ENCODE data around the gene ZGPAT. TPM values are rescaled to one million over a fixed set of nuclear protein-coding genes. Genes with fewer than 3 reads are reported as not detected.

ZGPAT gene
- polyA plus RNA-seq, 12 donors = 10.3 to 44.2 (median 12.0) TPM; not detected in 1

DNA sequence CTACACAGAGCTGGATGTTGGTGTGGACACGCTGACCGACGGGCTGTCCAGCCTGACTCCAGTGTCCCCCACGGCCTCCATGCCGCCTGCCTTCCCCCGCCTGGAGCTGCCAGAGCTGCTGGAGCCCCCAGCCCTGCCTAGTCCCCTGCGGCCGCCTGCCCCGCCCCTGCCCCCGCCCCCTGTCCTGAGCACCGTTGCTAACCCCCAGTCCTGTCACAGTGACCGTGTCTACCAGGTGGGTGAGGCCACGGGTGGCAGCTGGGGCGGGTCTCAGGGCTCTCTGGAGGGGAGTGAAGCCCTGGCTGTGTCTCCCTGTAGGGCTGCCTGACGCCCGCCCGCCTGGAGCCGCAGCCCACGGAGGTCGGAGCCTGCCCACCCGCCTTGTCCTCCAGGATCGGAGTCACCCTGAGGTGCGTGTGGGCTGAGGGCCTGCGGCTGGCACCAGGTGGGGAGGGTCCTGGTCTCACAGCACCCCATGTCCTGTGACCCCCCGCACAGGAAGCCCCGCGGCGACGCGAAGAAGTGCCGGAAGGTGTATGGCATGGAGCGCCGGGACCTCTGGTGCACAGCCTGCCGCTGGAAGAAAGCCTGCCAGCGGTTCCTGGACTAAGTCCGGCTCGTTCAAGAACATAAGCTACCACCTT lies 34.7 kb downstream of the ZGPAT start:
- DNase-seq = no peak

GRCh38 chr20:63743210-63743970 lies 35.6 kb downstream of the ZGPAT start:
- no peak for DNase-seq

DNA sequence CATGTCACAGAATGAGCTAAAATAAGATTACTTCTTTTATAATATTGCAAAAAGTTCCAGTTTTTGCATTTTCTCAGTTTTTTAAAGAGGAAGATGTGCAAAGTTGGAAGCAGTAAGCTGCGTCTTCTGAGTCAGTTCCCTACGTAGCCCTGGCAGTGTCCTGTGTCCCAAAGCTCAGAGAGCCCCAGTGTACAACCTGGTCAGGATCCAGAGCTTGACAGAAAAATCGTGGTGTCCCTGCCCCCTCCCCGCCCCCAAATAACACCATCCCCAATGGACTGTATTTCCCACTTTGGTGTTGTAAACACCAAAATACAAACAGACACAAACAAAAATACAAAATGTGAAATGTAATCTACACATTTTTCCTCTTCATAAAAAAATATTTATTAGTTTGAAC lies 36.3 kb downstream of the ZGPAT start:
- DNase-seq = no peak

GRCh38 chr20:63744574-63745423 lies 37.0 kb downstream of the ZGPAT start:
- DNase-seq = no peak

- DNase-seq = no peak
Observed at GRCh38 chr20:63745424-63745805, 37.6 kb downstream of the ZGPAT start.

DNA sequence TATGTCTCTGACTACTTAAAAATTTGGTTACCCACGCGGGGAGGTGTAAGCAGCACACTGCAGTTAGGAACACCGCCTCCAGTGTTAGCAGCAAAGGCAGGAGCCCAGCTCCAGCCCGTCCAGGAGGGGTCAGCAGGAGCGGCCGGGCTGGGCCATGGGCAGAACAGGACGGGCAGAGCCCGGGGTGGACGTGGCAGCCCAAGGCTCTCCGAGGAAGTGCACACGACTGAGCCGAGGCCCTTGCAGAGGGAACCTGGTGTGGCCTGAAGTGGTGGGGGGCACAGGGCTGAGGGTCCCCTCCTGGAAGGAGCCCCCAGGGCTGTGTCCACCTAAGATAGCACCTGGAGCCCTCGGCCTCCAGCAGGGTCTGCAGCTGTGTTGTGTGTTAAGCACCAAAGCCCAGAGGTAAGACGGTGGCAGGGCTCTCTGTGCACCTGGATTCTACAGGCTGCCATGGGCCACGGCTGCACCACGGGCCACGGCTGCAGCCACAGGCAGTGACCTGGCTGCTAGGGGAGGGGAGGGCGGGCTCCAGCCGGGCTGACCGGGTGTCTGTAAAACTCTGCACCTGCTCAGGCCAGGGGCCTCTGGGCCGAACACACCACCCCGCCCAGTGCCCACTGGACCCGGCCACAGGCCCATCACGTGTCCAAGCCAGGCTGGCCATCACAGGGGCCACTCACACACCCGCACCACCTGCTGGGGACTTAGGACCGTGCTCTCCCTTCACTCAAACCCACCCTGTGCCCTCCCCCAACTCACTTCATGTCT lies 38.3 kb downstream of the ZGPAT start:
- DNase-seq = no peak

GRCh38 chr20:63746751-63747315 lies 39.0 kb downstream of the ZGPAT start:
- DNase-seq = no peak

- no peak for DNase-seq
Observed at GRCh38 chr20:63747622-63748069, 39.8 kb downstream of the ZGPAT start.

DNA sequence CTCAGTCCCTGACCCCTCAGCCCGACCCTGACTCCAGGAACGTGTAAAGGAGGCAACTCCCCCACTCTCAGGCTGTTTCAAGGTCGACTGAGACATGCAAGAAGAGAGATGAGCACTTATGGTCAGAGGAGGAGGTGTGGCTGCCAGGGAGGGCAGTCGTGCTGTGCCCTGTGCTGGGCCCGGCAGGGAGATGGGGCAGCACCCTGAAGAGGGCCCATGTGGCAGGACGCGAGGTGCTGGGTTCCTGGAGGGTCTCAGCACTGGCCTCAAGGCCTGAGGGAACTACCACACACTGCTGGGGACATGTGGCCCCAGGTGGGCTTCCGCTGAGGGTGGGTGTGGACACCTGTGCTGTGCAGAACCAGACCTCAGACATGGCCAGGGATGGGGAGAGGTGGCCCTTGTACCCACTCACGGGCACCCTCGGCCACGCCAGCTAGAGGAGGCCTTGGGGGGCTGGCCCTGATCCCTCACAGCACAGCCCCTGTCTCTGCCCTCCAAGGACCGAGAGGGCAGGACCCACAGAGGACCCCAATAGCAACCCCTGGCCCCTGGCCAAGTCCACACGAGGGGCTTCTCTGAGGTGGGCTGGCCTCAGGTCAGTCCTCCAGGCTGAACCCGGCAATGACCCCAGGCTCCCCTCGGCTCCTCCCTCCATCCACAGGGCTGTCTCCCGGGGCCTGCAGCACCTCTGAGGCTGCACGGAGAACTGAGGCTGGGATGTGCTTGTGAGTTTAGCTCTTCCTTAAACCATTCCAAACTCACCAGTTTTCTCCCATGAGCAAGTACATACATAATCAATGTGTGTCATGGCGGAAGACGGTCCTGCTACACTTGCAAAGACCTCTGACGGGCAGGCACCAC lies 40.5 kb downstream of the ZGPAT start:
- no peak for DNase-seq

DNA sequence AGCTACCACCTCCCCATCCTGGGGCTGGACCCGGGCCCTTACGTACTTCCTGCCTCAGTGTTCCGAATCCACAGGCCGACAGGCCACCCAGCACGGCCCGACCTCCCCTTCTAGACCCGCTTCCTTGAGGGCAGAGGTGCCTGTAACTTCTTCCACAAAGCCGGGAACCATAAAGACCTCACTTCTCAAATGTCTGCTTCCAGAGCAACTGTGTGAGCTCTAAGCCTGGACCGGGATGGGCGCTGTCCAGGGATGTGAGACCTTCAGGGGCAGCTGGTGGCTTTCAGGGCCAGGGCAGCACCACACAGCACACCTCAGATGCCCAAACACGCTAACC lies 41.1 kb downstream of the ZGPAT start:
- no peak for DNase-seq

DNA sequence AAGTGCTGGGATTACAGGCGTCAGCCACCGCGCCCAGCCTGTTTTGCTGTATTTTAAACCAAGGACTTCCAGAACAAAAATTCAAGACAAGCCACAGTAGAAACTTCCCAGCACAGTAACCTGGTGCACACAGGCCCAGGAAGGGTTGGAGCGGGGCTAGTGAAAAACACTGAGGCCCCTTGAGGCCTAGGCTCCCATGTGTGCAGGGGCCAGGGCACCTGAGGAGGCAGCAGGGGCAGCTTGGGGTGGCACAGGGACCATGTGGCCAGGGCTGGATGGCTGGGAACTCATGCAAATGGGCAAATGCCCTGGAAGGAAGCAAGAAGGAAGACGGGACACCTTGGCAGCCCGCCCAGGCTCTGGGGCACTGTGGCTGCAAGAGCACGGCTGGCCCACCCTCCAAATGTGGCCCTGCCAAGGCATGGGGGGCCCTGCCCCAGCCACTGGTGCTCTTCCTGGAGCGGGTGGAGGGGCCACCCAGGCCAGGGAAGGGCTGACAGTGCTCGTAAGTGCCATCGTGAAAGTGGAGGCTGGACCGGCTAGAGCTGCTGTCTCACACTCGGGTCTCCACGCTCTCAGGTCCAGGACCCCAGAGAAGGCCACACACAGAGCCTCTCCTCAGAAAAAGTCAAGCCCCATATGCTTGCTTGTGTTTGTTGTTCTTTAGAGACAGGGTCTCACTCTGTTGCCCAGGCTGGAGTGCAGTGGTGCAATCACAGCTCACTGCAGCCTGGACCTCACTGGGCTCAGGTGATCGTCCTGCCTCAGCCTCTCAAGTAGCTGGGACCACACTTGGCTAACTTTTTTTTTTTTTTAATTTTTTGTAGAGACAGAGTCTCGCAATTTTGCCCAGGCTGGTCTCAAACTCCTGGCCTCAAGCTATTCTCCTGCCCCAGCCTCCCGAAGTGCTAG lies 42.0 kb downstream of the ZGPAT start:
- no peak for DNase-seq

GRCh38 chr20:63750807-63751470 lies 43.1 kb downstream of the ZGPAT start:
- no peak for DNase-seq

DNA sequence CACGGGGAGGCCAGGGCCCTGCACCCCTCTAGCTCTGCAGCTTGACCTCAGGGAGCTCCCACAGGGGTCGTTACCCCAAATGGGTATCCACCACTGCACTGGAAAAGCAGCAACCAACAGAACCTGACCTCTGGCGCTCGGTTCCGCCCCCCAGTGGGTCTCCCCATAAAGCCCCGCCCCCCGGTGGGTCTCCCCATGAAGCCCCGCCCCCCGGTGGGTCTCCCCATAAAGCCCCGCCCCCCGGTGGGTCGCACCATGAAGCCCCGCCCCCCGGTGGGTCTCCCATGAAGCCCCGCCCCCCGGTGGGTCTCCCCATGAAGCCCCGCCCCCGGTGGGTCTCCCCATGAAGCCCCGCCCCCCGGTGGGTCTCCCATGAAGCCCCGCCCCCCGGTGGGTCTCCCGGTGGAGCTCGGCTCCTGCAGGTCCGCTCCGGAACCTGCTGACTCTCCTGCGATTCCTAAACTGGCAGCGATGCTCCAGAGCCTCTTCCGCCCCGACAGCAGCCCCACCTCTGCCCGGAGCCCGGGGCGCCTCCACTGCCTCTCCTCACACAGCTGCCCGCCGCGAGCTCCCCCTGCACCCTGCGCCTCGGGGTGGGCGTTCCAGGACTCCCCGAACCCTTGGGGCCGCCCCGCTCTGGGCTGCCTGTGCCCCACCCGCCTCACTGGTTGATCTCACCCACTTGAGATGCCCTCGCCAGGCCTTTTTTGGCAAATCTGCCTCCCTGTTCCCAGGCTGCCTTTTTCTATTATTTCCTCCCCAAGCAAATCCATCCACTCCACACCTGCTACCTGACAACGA lies 43.8 kb downstream of the ZGPAT start:
- DNase-seq = no peak

DNA sequence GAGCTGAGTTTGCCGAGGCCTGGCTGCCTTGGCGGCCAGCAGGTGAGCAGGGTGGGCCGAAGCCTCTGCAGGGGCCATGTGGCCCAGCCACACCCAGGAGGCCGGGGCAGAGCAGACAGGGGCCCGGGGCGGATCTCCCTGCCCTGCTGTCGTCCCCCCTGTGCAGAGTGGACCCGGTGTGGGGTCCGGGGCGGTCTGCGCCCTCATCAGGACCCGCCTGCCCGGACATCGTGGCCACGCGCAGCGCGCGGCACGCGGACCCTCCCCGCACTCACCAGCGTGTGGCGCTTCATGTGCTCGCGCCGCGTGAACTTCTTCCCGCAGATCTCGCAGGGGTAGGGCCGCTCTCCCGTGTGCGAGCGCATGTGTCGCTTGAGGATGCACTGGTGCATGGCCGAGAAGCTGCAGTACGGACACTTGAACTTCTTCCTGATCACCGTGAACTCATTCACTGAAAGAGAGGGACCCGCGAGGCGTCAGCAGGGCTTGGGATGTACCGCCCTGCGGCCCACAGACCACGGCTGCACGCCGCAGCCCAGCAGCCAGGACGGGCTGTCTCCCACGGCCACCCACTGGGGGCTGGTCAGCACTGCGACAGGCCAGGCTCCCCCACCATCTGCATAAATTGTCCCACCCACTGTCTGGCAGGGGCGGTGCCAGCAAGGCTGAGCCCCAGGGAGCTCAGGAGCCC lies 44.7 kb downstream of the ZGPAT start:
- no peak for DNase-seq

DNA sequence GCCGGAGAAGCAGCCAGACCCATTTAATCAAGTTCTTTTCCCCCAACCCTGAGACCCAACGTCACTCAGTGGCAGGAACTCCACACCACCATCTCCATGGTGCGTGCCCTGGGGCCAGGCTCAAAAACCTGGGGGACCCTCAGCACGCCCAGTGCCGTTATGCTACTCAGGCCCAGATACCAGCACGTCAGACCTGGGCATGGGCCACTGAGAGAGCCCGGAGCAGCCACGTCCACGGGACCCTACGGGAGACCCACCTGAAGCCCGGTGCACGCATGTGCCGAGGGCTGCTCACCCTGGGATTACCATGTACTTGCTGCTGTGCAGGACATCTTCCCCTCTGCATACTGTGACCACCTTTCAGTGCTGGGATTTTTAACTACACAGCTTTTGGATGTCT lies 45.5 kb downstream of the ZGPAT start:
- no peak for DNase-seq

- DNase-seq = no peak
Observed at GRCh38 chr20:63754008-63754407, 46.2 kb downstream of the ZGPAT start.

DNA sequence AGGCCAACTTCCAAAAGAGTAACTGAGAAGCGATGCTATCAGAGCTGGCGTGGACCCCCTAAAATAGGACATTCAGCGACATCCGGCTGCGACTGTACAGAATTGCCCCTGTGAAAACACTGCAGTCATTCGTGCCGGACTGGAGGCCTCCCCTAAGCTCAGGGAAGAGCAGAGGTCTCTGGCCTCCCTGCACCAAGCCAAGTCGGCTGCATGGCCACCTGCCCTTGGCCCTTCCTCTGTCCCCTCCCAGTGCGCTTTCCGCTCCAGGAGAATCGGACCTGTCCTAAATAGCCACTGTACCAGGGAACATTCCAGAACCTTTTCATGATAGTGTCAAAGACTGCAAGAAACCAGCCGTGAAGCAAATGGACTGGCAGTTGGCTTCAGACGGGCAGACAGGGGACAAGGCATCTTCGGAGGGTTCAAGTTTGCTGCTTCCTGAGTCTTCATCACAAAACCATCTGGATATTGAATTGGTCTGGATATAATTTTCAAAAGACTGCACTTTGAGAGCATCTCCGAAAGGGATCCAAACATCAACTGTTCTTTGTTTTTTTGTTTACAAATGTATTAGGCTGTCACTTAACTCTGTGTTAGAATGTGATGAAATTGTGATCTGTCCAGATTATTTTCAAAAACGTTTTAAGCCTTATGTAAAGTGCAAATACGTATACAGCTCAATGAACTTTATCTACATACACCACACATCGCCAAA lies 48.3 kb downstream of the ZGPAT start:
- no peak for DNase-seq
